Neural progenitor cell (in vitro differentiated cells): ENCODE results near the gene SLC6A5.

Experiments used
- EZH2 ChIP-seq: fragments of 200-600 bp; sonication (generic); IDR thresholded peaks from 2 replicates; pipeline ENCODE4 v1.6.1; 2017; ENCODE audit warnings: antibody characterized with exemption, mild to moderate bottlenecking, moderate library complexity
- EZH2phosphoT487 ChIP-seq: fragments of 200-600 bp; sonication (generic); IDR thresholded peaks from 2 replicates; pipeline ENCODE4 v1.6.1; 2017; ENCODE audit warnings: antibody characterized with exemption
- TF ChIP-seq, protein P1 (sequence below): fragments of 200-600 bp; sonication (generic); IDR thresholded peaks from 2 replicates; pipeline ENCODE4 v1.5.1; 2017; ENCODE audit warnings: antibody characterized with exemption, mild to moderate bottlenecking

DNA sequence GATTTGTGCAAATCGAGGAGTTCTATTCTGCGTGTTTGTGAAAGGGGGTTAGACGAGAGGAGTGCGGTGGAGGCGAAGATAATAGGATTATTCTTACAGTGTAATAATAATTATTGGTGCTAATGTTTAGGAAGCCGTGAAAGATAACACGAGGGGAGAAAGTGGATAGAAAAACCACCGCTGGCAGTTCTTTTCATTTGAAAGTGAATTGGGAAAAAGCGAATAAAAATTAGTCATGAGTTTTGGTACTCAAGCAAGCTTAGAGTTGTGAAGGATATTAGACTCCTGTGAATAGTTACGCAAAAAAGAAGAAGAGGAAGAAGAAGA is 575 bp downstream of the SLC6A5 start:
- TF ChIP-seq, protein P1, sequence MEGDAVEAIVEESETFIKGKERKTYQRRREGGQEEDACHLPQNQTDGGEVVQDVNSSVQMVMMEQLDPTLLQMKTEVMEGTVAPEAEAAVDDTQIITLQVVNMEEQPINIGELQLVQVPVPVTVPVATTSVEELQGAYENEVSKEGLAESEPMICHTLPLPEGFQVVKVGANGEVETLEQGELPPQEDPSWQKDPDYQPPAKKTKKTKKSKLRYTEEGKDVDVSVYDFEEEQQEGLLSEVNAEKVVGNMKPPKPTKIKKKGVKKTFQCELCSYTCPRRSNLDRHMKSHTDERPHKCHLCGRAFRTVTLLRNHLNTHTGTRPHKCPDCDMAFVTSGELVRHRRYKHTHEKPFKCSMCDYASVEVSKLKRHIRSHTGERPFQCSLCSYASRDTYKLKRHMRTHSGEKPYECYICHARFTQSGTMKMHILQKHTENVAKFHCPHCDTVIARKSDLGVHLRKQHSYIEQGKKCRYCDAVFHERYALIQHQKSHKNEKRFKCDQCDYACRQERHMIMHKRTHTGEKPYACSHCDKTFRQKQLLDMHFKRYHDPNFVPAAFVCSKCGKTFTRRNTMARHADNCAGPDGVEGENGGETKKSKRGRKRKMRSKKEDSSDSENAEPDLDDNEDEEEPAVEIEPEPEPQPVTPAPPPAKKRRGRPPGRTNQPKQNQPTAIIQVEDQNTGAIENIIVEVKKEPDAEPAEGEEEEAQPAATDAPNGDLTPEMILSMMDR: no peak
- TF ChIP-seq EZH2 (no peak), EZH2phosphoT487 (no peak)
